Right lobe of liver (tissue), 6 donors: Measurements from ENCODE around the gene PLD5. TPM values are rescaled to one million over a fixed set of nuclear protein-coding genes. Genes with fewer than 3 reads are reported as not detected.

Experiments used
- ATAC-seq, 4 donors: fragments of 200-7000 bp; cut with Tn5 transposase; one replicate each; pipeline ENCODE4 v1.9.1; 2020; ENCODE audit warnings: mild to moderate bottlenecking in 4 of 4, moderate library complexity in 4 of 4
- DNase-seq, 3 donors: peaks; one replicate each; pipeline ENCODE4 v3.0.0-alpha.2; 2020
- H3K27ac ChIP-seq, 3 donors: fragments of 200-600 bp; one replicate each; pipeline ENCODE4 v1.8.0; 2022
- H3K27me3 ChIP-seq, 2 donors: fragments of 200-600 bp; one replicate each; pipeline ENCODE4 v1.8.0; 2022
- H3K36me3 ChIP-seq, 4 donors: fragments of 200-600 bp; sonication (generic) in 1 of 4; one replicate each; pipeline versions ENCODE4 v1.5.1 to v1.8.0; 2017 to 2022; ENCODE audit warnings: control low read depth in 1 of 4
- H3K4me1 ChIP-seq, 4 donors: fragments of 200-600 bp; sonication (generic) in 1 of 4; one replicate each; pipeline versions ENCODE4 v1.5.1 to v1.8.0; 2017 to 2022; ENCODE audit warnings: control low read depth in 1 of 4
- H3K4me3 ChIP-seq, 3 donors: fragments of 200-600 bp; one replicate each; pipeline ENCODE4 v1.8.0; 2022
- H3K9me3 ChIP-seq, 4 donors: fragments of 200-600 bp; sonication (generic) in 1 of 4; one replicate each; pipeline versions ENCODE4 v1.5.1 to v1.8.0; 2017 to 2022; ENCODE audit warnings: control low read depth in 1 of 4
- POLR2A ChIP-seq: fragments of 450-650 bp; IDR thresholded peaks from one replicate; pipeline ENCODE4 v1.6.1; 2017; ENCODE audit warnings: antibody characterized with exemption, mild to moderate bottlenecking
- WGBS: methylation state at CpG from one replicate; pipeline ENCODE4 v1.1.6; 2018; ENCODE audit warnings: low coverage, low lambda C conversion rate; ENCODE audit not compliant: insufficient coverage; ENCODE audit errors: missing lambda C conversion rate; 5-methylcytosine and 5-hydroxymethylcytosine counted together
- intact Hi-C, 2 donors: fragments of 100-400 bp; cut with DNase I; formaldehyde crosslinking; loops; one replicate each; pipeline versions ENCODE4 v1.11.2 to v1.14.1; 2022
- total RNA-seq, 6 experiments: library from RNA; depleted of rRNA in 2 of 6; stranded (reverse); fragments of >200 nt in 2 of 6; fragmentation: NEBNext Ultra II Directional in 3 of 6; extraction: Animal tissue kit (Norgen Biotek cat#: 25700) in 3 of 6; gene quantifications; one replicate each; pipeline versions ENCODE4 v1.1.0 to v1.2.4, GENCODE V29; 2016 to 2023
- TF ChIP-seq, protein P1 (sequence below), 4 donors: fragments of 200-600 bp in 3 of 4; fragments of 450-650 bp in 1 of 4; IDR thresholded peaks; one replicate each; pipeline versions ENCODE4 v1.5.1 to v1.8.0; 2016 to 2022; ENCODE audit warnings: antibody characterized with exemption in 4 of 4, mild to moderate bottlenecking in 2 of 4
- donor health status: DM: no; HTN: yes; CAD: no.
- donor health status: DM: no; HTN: no; CAD: no.
- donor health status: DM: no; HTN: no; CAD: no.
- donor health status: DM: no; HTN: yes; CAD: no.
- donor health status: DM: no; HTN: yes; CAD: no.

The PLD5 gene
- total RNA-seq, 6 experiments from 2014 or later: 0.07 to 0.26 (median 0.15) TPM; not detected in 3

DNA sequence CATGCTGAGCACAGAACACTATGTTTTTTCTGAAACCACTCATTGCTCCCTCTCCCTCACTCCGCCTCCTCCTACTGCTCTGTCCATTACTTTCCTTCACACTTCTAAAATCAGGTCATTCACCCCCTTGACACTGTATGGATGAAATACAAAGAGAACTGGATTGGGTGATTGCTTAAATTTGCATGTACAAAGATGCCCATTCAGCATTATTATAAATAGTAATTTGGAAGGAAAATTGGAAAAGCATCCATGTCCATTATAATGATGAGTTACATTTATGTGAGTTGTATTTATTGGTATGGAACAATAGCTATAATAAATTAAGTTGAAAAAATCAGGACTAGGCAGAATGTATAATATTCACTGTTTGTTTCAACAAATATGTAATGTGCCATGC, 83.7 kb downstream of the PLD5 start:
- TF ChIP-seq POLR2A: no peak
- TF ChIP-seq, protein P1, sequence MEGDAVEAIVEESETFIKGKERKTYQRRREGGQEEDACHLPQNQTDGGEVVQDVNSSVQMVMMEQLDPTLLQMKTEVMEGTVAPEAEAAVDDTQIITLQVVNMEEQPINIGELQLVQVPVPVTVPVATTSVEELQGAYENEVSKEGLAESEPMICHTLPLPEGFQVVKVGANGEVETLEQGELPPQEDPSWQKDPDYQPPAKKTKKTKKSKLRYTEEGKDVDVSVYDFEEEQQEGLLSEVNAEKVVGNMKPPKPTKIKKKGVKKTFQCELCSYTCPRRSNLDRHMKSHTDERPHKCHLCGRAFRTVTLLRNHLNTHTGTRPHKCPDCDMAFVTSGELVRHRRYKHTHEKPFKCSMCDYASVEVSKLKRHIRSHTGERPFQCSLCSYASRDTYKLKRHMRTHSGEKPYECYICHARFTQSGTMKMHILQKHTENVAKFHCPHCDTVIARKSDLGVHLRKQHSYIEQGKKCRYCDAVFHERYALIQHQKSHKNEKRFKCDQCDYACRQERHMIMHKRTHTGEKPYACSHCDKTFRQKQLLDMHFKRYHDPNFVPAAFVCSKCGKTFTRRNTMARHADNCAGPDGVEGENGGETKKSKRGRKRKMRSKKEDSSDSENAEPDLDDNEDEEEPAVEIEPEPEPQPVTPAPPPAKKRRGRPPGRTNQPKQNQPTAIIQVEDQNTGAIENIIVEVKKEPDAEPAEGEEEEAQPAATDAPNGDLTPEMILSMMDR (IDR thresholded peaks at IDR 0.05): no peak

DNA sequence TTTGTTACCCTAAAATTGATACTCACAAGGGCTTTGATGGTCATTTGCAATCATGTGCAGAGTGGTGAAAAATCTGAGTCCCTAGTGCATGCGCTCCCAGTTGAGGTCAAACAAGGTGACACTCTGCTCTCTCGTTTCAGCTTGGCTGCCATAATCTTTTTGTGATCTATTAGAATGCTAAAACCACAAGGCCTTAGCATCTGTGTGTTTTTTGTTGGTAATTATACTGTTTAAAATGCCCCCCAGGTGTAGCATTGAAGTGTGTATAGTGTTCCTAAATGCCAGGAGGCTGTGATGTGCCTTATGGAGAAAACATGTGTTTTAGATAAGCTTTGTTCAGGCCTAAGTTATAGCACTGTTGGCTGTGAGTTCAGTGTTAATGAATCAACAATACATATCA, 89.3 kb downstream of the PLD5 start:
- Histone ChIP-seq H3K4me3 (no peak overlapping the region), H3K27me3 (no peaks in the 10 kb centered on the region), H3K4me1 (no peaks in the 10 kb centered on the region), H3K36me3 (no peaks in the 10 kb centered on the region), H3K27ac (no peak overlapping the region), H3K9me3 (no peaks in the 10 kb centered on the region)
- WGBS: 58% methylated on average over 2 of the region's 2 CpGs
- intact Hi-C loops: no loop called here
- TF ChIP-seq, protein P1 (IDR thresholded peaks at IDR 0.05): no peak
- TF ChIP-seq POLR2A: no peak
- no peak for DNase-seq
- no peak for ATAC-seq

More for the DNA sequence above, 83.7 kb downstream of the PLD5 start:
- no peaks in the 10 kb centered on the region for H3K36me3 ChIP-seq
- 57% methylated on average over 1 of the region's 1 CpG for WGBS
- no peak overlapping the region for H3K27ac ChIP-seq
- H3K27me3 ChIP-seq: no peaks in the 10 kb centered on the region
- no peaks in the 10 kb centered on the region for H3K9me3 ChIP-seq
- DNase-seq: no peak
- no peak overlapping the region for H3K4me3 ChIP-seq
- intact Hi-C loops: no loop called here
- H3K4me1 ChIP-seq: no peaks in the 10 kb centered on the region
- ATAC-seq: no peak

DNA sequence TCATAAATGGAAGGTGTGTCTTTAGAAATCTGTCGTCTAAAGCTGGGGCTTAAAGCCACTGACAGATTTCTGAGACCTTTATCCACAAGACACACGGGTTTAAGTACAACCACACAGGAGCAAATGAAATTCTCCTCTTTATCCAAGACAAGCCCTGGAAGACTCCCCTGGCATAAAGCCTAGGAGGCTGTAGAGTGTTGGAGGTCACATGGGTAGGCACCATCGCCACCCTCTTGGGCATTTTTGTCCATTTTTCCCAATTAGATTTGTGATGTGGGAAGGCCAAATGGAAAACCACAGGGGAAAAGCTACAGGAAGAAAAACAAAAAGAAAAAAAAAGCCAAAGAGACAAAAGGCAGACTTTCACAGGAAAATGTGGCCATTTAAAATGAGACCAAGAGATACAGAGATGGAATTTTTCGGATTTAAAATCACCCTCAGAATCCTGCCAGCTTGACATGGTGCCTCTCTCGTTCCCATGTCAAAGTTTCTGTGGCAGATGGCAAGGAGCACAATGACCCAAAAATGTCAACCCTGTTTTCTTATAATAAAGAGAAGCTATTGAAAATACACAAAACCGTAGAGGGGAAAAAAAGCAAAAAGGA, 91.9 kb downstream of the PLD5 start:
- Histone ChIP-seq H3K4me3 (no peak overlapping the region), H3K27ac (no peak overlapping the region), H3K36me3 (no peaks in the 10 kb centered on the region), H3K27me3 (no peaks in the 10 kb centered on the region), H3K4me1 (no peaks in the 10 kb centered on the region), H3K9me3 (no peaks in the 10 kb centered on the region)
- no peak for TF ChIP-seq POLR2A
- TF ChIP-seq, protein P1 (IDR thresholded peaks at IDR 0.05): no peak
- DNase-seq: no peak
- no peak for ATAC-seq
- intact Hi-C loops: no loop called here
- 36% methylated on average over 6 of the region's 6 CpGs for WGBS

GRCh38 chr1:242431786-242432185, 92.7 kb downstream of the PLD5 start:
- 56% methylated on average over 3 of the region's 3 CpGs for WGBS
- DNase-seq: no peak
- Histone ChIP-seq H3K27ac (no peak overlapping the region), H3K9me3 (no peaks in the 10 kb centered on the region), H3K4me3 (no peak overlapping the region), H3K27me3 (no peaks in the 10 kb centered on the region), H3K36me3 (no peaks in the 10 kb centered on the region), H3K4me1 (no peaks in the 10 kb centered on the region)
- ATAC-seq: no peak
- TF ChIP-seq, protein P1 (IDR thresholded peaks at IDR 0.05): no peak
- TF ChIP-seq POLR2A: no peak
- intact Hi-C loops: no loop called here

DNA sequence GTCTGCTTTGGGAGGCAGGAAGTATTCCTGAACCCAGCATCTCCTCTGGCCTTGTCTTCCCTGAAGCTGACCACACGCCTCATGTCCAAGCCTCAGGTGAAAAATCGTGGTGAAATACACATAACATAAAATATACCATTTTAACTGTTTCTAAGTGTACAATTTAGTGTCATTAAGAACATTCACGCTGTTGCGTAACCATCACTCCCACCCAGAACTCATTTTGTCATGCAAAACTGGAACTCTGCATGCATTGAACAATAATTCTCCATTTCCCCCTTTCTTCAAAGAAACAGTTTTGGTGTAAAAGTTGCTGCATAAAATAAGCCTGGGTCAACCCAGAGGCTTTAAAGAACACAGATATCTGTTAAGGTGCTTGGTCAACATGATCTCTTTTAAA, 93.5 kb downstream of the PLD5 start:
- WGBS: 30% methylated on average over 4 of the region's 4 CpGs
- no peaks in the 10 kb centered on the region for H3K9me3 ChIP-seq
- H3K27ac ChIP-seq: no peak overlapping the region
- no peaks in the 10 kb centered on the region for H3K4me1 ChIP-seq
- no peak for TF ChIP-seq POLR2A
- TF ChIP-seq, protein P1 (IDR thresholded peaks at IDR 0.05): no peak
- ATAC-seq: no peak
- DNase-seq: no peak
- intact Hi-C loops: no loop called here
- H3K4me3 ChIP-seq: no peak overlapping the region
- no peaks in the 10 kb centered on the region for H3K36me3 ChIP-seq
- H3K27me3 ChIP-seq: no peaks in the 10 kb centered on the region
